ENCODE data around the gene ZNF471.

Gene ZNF471

DNA sequence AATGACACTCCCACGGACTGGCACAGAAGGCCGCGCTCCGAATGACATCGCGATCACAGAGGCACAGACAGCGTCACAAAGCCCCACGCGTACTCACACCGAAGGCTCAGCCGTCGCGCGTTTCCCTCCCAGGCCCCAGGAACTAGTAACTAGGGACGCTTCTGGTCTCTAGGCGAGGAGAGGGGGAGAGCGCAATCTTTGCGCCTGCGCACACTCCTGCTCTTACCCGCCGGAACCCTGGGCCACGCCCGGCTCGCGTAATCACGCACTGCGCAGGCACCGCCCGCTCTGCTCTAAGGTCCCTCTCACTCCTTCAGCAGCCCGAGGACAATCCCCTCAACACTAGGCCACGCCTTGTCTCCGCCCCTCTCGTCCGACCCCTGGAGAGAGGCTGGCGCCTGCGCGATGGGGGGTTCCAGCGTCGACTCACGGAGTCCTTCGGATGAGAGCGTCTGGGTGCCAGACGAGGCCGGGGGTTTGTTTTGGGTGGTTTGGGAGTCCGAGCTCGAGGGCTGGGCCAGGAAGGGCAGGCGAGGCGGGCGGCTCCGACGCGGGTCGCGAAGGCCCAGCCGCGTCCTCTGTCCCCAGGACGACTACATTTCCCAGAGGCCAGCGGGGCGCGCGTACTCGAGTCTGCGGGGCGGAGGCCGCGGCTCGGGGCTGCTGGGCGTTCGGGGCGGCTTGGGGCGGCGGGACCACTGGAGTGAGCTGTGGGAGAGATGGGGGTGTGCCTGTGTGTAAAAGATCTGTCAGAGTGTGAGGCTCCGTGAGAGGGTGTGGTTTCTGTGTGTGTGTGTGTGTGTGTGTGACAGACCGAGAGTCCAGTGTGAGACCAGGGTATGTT, at the start of gene ZNF471:
TSS of gene ZNF471 (plus strand) at position 410 of the 844 bp plus-strand sequence. CDS start 3,717 bp downstream, outside the sequence.
- DNase-seq (ENCODE audit: low read depth, low spot score) = peak; percentile 73
- peak within 1 kb of the TSS; percentile 89 for H3K27ac ChIP-seq
- H3K4me3 ChIP-seq = peak within 1 kb of the TSS; percentile 78
- 0 out of 2 replicates have a peak, but pooled peaks cover 6% of the 10 kb centered on the region for H3K9me3 ChIP-seq (ENCODE audit: low read depth, low read length)
- TF ChIP-seq EZH2 (IDR thresholded peaks at IDR 0.05) = no peak
- no peak for TF ChIP-seq FOXP2 (optimal IDR thresholded peaks at IDR 0.05; ENCODE audit: control extremely low read depth, extremely low read length, insufficient read depth)
- no peak; the same call in 1 of the 2 replicates for TF ChIP-seq POLR2AphosphoS5 (IDR thresholded peaks at IDR 0.05; ENCODE audit: borderline replicate concordance, low read depth, low read length)
- no peaks in the 10 kb centered on the region for H3K36me3 ChIP-seq (ENCODE audit: insufficient read depth, low read length)
- peak within 1 kb of the TSS; percentile 57 for H3K9ac ChIP-seq (ENCODE audit: insufficient read length)

DNA sequence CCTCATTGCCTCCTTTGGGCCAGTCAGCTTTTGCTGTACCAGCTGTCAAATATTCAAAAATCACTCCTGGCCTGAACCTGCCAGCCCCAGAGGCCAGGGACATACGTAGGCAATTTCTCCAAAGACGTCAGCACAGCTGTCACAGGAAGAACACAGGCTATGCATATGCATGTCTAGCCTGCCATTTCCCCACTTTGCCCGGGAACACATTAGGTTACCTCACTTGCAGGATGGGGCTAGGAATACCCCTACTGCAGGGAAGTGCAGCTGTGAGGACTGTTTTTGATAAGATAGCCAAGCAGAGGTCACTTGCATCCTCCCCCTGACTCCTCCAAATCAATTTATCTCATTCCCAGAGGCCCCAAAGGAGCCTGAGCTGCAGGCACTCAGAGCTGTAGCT, 33.3 kb upstream of the ZNF471 start:
- Histone ChIP-seq H3K4me3 (no peak overlapping the region), H3K9ac (ENCODE audit: insufficient read length) (no peak overlapping the region), H3K27ac (no peak overlapping the region), H3K9me3 (ENCODE audit: low read depth, low read length) (no peaks in the 10 kb centered on the region), H3K36me3 (ENCODE audit: insufficient read depth, low read length) (no peaks in the 10 kb centered on the region)
- no peak for DNase-seq (ENCODE audit: low read depth, low spot score)
- TF ChIP-seq EZH2 (IDR thresholded peaks at IDR 0.05) (no peak), POLR2AphosphoS5 (IDR thresholded peaks at IDR 0.05; ENCODE audit: borderline replicate concordance, low read depth, low read length) (no peak), FOXP2 (optimal IDR thresholded peaks at IDR 0.05; ENCODE audit: control extremely low read depth, extremely low read length, insufficient read depth) (no peak)

DNA sequence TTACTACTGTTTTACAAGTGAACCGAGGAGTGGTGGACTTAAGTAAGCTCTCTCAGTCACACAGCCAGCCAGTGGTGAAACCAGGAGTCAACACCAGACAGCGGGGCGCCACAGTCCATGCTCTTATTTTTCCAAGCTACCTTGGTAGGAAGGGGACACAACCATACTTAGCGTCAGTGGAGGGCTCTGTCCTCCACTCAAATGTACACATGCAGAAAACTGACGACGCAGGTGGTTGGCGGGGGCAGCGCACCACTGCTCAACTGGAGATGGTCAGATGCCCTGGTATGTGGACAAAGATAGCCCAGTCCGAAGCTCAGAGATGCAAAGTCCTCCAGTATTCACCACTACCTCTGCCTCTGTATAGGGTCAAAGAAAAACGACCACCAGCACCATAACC, 31.6 kb upstream of the ZNF471 start:
- no peak for DNase-seq (ENCODE audit: low read depth, low spot score)
- Histone ChIP-seq H3K4me3 (no peak overlapping the region), H3K9me3 (ENCODE audit: low read depth, low read length) (no peaks in the 10 kb centered on the region), H3K9ac (ENCODE audit: insufficient read length) (no peak overlapping the region), H3K27ac (no peak overlapping the region), H3K36me3 (ENCODE audit: insufficient read depth, low read length) (no peaks in the 10 kb centered on the region)
- TF ChIP-seq FOXP2 (optimal IDR thresholded peaks at IDR 0.05; ENCODE audit: control extremely low read depth, extremely low read length, insufficient read depth) = no peak
- no peak for TF ChIP-seq POLR2AphosphoS5 (IDR thresholded peaks at IDR 0.05; ENCODE audit: borderline replicate concordance, low read depth, low read length)
- no peak for TF ChIP-seq EZH2 (IDR thresholded peaks at IDR 0.05)

DNA sequence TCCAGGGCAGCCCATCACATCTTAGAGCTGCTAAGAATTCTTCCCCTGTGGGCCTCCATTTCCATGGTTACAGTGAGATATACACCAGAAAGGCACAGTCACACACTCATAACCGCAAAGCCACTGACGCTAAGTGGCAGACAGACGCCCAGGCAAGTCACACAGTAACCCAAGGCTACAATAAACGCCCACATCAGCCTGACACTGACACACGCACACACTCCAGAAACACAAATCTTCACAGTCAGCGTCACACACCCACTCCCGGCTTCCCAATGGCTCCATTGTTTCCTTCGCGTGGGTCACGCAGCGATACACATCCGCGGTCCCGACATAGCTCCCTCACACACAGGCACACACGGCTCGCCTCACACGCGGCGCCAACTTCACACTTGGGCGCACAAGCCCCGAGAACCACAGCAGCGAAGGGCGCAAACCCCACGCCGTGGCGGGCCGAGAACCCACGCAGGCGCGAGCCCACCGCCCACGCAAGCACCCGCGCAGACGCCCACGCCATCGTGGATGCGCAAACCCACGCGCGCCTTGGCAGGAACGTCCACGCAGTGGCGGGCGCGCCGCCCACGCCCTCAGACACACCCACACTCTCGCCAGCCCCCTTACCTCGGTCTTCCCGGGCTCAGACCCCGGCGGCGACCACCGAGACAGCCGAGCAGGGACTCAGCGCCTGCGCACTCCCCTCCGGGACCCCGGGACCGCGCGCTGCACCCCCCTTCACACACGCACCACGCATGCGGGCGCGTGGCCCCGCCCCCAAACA, 30.8 kb upstream of the ZNF471 start, which contains the start of gene ZNF667:
TSS of gene ZNF667 (minus strand) at position 695 of the 778 bp plus-strand sequence. CDS start 14,975 bp downstream, outside the sequence.
- no peaks in the 10 kb centered on the region for H3K36me3 ChIP-seq (ENCODE audit: insufficient read depth, low read length)
- TF ChIP-seq FOXP2 (optimal IDR thresholded peaks at IDR 0.05; ENCODE audit: control extremely low read depth, extremely low read length, insufficient read depth) (no peak), EZH2 (IDR thresholded peaks at IDR 0.05) (no peak), POLR2AphosphoS5 (IDR thresholded peaks at IDR 0.05; ENCODE audit: borderline replicate concordance, low read depth, low read length) (no peak)
- H3K27ac ChIP-seq = no peak within 1 kb of the TSS
- H3K4me3 ChIP-seq = peak within 1 kb of the TSS; percentile 75
- no peak for DNase-seq (ENCODE audit: low read depth, low spot score)
- H3K9me3 ChIP-seq (ENCODE audit: low read depth, low read length) = no peaks in the 10 kb centered on the region
- H3K9ac ChIP-seq (ENCODE audit: insufficient read length) = no peak within 1 kb of the TSS

DNA sequence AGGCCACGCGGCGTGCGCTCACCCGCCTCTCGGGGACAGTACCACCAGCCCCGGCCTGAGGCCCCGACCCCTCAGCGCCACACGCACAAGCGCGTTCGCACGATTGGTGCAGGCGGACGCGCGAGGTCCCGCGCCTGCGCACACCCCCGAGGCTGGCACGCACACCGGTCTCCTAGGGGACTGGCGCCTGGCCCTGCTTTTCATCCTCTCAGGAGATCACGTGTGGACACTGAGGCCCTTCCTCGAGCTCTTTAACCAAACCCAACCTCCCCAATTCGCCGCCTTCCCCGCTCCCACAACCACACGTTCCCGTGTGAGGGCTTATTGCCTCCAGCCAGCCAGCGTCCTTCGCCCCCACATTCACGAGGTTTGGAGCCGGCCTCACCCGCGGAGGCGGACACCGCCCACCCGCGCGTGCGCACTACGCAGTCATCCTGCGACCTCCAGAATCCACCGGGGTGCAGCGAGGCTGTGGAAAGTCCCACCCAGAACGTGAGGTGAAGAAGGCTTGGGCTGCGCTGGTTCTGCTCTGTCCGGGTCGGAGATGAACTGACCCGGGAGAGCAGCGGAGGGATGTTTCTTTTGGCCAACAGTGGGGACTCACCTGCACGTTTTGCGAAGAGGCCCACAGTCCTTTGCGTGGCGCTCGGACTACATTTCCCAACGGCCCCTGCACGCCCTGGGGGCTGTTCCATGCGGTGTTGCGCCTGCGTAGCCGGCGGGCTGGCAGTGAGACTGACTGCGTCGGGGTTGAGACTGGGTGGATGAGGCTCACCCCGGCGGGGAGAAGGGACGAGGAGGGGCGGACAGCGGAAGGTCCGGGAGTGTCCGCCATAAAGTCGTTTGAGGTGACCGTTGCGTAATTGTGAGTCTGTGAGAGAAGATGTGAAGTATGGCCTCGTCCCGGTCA, 30.0 kb upstream of the ZNF471 start:
- H3K27ac ChIP-seq = no peak overlapping the region

DNA sequence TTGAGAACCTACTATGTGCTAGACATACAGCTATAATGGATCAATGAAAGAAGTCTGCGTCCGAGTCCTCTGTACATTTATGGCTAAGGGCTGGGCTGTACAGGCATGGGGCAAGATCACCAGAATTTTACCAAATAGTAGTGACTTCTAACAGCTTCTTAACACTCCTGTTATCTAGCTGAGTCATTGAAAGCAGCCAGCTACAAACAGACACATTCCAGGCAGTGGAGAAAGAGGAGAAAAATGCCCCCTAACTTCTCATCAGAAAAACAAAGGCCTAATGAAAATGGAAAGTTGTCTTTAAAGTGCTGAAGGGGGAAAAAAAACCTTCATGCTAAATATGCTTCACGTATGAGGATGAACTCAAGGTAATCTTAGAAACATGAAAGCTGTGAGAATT, 16.3 kb upstream of the ZNF471 start:
- no peaks in the 10 kb centered on the region for H3K36me3 ChIP-seq (ENCODE audit: insufficient read depth, low read length)
- H3K9me3 ChIP-seq (ENCODE audit: low read depth, low read length) = no peaks in the 10 kb centered on the region
- no peak for DNase-seq (ENCODE audit: low read depth, low spot score)
- H3K9ac ChIP-seq (ENCODE audit: insufficient read length) = no peak overlapping the region
- TF ChIP-seq POLR2AphosphoS5 (IDR thresholded peaks at IDR 0.05; ENCODE audit: borderline replicate concordance, low read depth, low read length) (no peak), FOXP2 (optimal IDR thresholded peaks at IDR 0.05; ENCODE audit: control extremely low read depth, extremely low read length, insufficient read depth) (no peak), EZH2 (IDR thresholded peaks at IDR 0.05) (no peak)
- no peak overlapping the region for H3K27ac ChIP-seq
- no peak overlapping the region for H3K4me3 ChIP-seq

More for the DNA sequence above, 30.0 kb upstream of the ZNF471 start:
- H3K4me3 ChIP-seq = peak overlapping the region; percentile 75
- no peaks in the 10 kb centered on the region for H3K36me3 ChIP-seq (ENCODE audit: insufficient read depth, low read length)
- peak; percentile 45 for DNase-seq (ENCODE audit: low read depth, low spot score)
- peak; percentile 63; the same call in 1 of the 2 replicates for TF ChIP-seq POLR2AphosphoS5 (IDR thresholded peaks at IDR 0.05; ENCODE audit: borderline replicate concordance, low read depth, low read length)
- no peak for TF ChIP-seq FOXP2 (optimal IDR thresholded peaks at IDR 0.05; ENCODE audit: control extremely low read depth, extremely low read length, insufficient read depth)
- no peak overlapping the region for H3K9ac ChIP-seq (ENCODE audit: insufficient read length)
- no peaks in the 10 kb centered on the region for H3K9me3 ChIP-seq (ENCODE audit: low read depth, low read length)

DNA sequence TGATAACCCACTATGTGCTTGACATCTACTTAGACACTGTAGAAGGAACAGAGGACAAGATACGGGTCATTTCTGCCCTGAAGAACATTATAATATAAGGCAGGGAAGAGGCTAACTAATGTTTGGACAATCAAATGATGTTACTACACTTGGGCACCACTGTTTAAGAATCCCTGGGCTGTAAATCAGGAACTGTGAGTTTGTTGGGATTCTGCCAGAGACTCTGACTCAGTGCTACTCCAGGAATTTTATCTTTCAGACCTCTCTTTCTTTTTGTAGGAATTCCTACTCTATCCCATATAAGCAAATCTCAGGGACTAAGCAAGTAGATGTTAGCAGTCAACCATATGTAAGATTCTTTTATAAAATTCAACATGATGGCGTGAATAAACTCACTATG, 3.1 kb upstream of the ZNF471 start:
- 0 out of 2 replicates have a peak, but pooled peaks cover 6% of the 10 kb centered on the region for H3K9me3 ChIP-seq (ENCODE audit: low read depth, low read length)
- DNase-seq (ENCODE audit: low read depth, low spot score) = no peak
- H3K9ac ChIP-seq (ENCODE audit: insufficient read length) = no peak overlapping the region
- no peak overlapping the region for H3K27ac ChIP-seq
- no peaks in the 10 kb centered on the region for H3K36me3 ChIP-seq (ENCODE audit: insufficient read depth, low read length)
- TF ChIP-seq FOXP2 (optimal IDR thresholded peaks at IDR 0.05; ENCODE audit: control extremely low read depth, extremely low read length, insufficient read depth) = no peak
- no peak for TF ChIP-seq EZH2 (IDR thresholded peaks at IDR 0.05)
- TF ChIP-seq POLR2AphosphoS5 (IDR thresholded peaks at IDR 0.05; ENCODE audit: borderline replicate concordance, low read depth, low read length) = no peak
- H3K4me3 ChIP-seq = no peak overlapping the region

All from SK-N-MC (cell line).